Nephron progenitor cell (in vitro differentiated cells): ENCODE results near the gene MRAP.

Source experiments
- DNase-seq: peaks from one replicate; pipeline ENCODE4 v3.0.0; 2021
- H3K27ac Mint-ChIP-seq: 2 replicates; pipeline ENCODE4 v1.8.0; 2021; ENCODE audit warnings: mild to moderate bottlenecking, moderate library complexity, mixed read lengths
- H3K27me3 Mint-ChIP-seq: 2 replicates; pipeline ENCODE4 v1.8.0; 2021; ENCODE audit warnings: mild to moderate bottlenecking, low read depth, mixed read lengths; ENCODE audit not compliant: poor library complexity
- H3K36me3 Mint-ChIP-seq: 2 replicates; pipeline ENCODE4 v1.8.0; 2021; ENCODE audit warnings: low read depth, mixed read lengths
- H3K4me1 Mint-ChIP-seq: 2 replicates; pipeline ENCODE4 v1.8.0; 2021; ENCODE audit warnings: mixed read lengths
- H3K4me3 Mint-ChIP-seq: 2 replicates; pipeline ENCODE4 v1.8.0; 2021; ENCODE audit warnings: mild to moderate bottlenecking, moderate library complexity, mixed read lengths
- H3K9me3 Mint-ChIP-seq: 2 replicates; pipeline ENCODE4 v1.8.0; 2021; ENCODE audit warnings: mild to moderate bottlenecking, moderate library complexity, mixed read lengths
- TF ChIP-seq, protein P1 (sequence below): fragments of 200-600 bp; sonication (generic); IDR thresholded peaks from 2 replicates; pipeline ENCODE4 v1.5.0; 2021; ENCODE audit warnings: antibody characterized with exemption

Gene MRAP

GRCh38 chr21:32333953-32334673 lies 35.5 kb downstream of the MRAP start:
- no peaks in the 10 kb centered on the region for H3K4me1 Mint-ChIP-seq
- no peaks in the 10 kb centered on the region for H3K27me3 Mint-ChIP-seq
- peaks cover 75% of the 10 kb centered on the region for H3K36me3 Mint-ChIP-seq
- no peak overlapping the region for H3K4me3 Mint-ChIP-seq
- H3K9me3 Mint-ChIP-seq, result peaks cover 5% of the 10 kb centered on the region
- DNase-seq, result no peak
- no peak overlapping the region for H3K27ac Mint-ChIP-seq
- TF ChIP-seq, protein P1, sequence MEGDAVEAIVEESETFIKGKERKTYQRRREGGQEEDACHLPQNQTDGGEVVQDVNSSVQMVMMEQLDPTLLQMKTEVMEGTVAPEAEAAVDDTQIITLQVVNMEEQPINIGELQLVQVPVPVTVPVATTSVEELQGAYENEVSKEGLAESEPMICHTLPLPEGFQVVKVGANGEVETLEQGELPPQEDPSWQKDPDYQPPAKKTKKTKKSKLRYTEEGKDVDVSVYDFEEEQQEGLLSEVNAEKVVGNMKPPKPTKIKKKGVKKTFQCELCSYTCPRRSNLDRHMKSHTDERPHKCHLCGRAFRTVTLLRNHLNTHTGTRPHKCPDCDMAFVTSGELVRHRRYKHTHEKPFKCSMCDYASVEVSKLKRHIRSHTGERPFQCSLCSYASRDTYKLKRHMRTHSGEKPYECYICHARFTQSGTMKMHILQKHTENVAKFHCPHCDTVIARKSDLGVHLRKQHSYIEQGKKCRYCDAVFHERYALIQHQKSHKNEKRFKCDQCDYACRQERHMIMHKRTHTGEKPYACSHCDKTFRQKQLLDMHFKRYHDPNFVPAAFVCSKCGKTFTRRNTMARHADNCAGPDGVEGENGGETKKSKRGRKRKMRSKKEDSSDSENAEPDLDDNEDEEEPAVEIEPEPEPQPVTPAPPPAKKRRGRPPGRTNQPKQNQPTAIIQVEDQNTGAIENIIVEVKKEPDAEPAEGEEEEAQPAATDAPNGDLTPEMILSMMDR, result no peak

DNA sequence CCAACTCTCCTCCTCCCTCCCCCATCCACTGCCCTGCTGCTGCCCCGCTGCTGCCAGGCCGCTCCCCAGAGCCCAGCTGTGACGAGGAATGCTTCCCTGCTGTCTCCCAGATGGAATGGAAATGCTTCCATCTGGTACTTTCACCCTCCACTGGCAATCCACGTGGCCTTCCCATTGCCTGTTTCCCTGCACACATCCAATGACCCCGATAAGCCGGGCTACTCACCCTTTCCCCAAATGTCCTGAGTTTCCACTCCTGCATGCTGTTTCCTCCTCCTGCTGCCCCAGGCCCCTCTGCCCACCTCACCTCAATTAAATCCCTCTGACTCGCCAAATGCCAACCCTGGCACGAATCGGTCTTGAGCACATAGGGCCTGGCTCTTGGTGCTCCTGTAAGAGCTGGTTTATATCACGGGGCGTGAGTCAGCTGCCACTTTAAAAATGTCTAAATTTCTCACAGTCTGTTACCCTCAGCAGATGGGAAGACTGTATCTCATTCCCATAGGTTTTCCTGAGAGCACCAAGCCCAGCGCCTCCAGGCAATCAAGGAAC lies 36.4 kb downstream of the MRAP start:
- H3K9me3 Mint-ChIP-seq, result peaks cover 5% of the 10 kb centered on the region
- peaks cover 73% of the 10 kb centered on the region for H3K36me3 Mint-ChIP-seq
- no peak overlapping the region for H3K4me3 Mint-ChIP-seq
- no peaks in the 10 kb centered on the region for H3K27me3 Mint-ChIP-seq
- H3K27ac Mint-ChIP-seq, result peak overlapping the region; percentile 77
- H3K4me1 Mint-ChIP-seq, result peaks cover 5% of the 10 kb centered on the region
- DNase-seq, result no peak
- TF ChIP-seq, protein P1, result no peak

DNA sequence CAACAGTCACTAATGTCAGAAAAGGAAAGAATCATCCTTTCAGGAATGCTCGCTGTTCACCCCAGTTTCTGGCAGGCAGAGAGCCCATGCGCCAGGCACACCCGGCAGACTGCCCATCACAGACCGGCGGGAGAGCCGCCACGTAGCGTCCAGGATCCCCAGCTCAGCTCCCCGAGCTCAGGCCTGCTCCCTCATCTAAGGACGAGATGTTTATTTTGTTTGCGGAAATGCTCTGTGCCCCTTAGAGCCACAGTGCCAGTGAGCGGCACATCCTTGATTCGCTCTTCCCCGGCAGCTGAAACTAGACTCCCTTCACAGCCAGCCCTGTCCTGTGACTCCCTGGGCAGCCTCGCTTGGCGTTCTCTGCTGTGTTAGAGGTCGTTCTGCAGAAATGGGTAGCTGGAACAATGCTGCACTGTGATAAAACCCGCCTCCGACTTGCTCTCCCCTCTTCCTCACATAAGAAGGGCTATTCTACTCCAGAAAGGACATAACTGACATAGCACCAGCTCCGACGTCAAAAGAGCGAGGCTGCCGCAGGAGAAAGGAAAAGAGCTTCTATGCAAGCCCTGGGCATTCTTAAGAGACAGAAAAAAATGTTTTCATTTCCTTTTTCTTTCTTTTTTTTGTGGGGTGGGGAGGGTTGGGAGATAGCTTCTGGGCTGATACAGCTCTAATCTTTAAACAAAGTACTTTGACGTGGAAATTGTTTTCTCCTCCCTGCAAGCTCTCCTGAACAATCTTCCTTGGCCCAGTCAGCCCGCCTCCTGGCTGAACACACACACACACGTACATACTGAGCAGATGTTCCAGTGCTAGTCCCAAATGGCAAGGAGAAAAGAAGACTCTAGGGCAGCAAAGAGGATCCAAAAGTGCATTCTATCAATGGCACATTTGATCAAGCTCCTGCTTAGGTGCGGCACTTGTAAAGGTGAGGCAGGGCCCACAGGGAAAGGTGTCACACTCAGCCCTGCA lies 37.2 kb downstream of the MRAP start:
- Mint-ChIP-seq H3K9me3 (peaks cover 5% of the 10 kb centered on the region), H3K27ac (peak overlapping the region; percentile 77), H3K36me3 (peaks cover 73% of the 10 kb centered on the region), H3K4me1 (peaks cover 5% of the 10 kb centered on the region), H3K27me3 (no peaks in the 10 kb centered on the region), H3K4me3 (no peak overlapping the region)
- TF ChIP-seq, protein P1, result no peak
- DNase-seq, result no peak

DNA sequence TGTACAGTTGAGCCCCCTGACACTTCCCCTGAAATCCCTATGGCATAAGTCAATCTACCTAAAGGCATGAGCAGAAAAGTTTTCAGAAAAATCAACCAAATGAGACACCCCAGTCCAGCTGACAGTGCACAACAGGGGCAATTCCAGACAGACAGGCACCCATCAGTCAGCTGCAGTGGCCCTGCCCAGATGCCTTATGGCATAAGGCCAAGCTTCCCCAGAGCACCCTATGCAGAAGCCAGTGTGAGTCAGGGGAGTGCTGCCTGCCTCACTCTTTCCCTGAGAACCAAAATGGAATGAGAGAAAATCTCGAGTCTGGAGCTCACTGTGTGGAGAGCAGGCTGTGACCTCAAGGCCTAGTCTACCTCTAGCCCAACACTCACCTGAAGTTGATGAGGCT lies 38.1 kb downstream of the MRAP start:
- H3K27me3 Mint-ChIP-seq, result no peaks in the 10 kb centered on the region
- peaks cover 73% of the 10 kb centered on the region for H3K36me3 Mint-ChIP-seq
- H3K27ac Mint-ChIP-seq, result no peak overlapping the region
- TF ChIP-seq, protein P1, result no peak
- H3K9me3 Mint-ChIP-seq, result peaks cover 5% of the 10 kb centered on the region
- peaks cover 5% of the 10 kb centered on the region for H3K4me1 Mint-ChIP-seq
- H3K4me3 Mint-ChIP-seq, result no peak overlapping the region
- no peak for DNase-seq

- no peaks in the 10 kb centered on the region for H3K27me3 Mint-ChIP-seq
- H3K9me3 Mint-ChIP-seq, result peaks cover 5% of the 10 kb centered on the region
- peaks cover 5% of the 10 kb centered on the region for H3K4me1 Mint-ChIP-seq
- DNase-seq, result no peak
- H3K27ac Mint-ChIP-seq, result no peak overlapping the region
- peaks cover 70% of the 10 kb centered on the region for H3K36me3 Mint-ChIP-seq
- no peak overlapping the region for H3K4me3 Mint-ChIP-seq
- TF ChIP-seq, protein P1, result no peak
Observed at GRCh38 chr21:32337206-32337605, 38.6 kb downstream of the MRAP start.
